HG02943 (cell line): ENCODE data around the gene ITM2C.
A peak's percentile ranks its signal among the peaks of the same experiment; 100 is the strongest.

Experiments used
- ATAC-seq: cut with Tn5 transposase; IDR thresholded peaks from one replicate; pipeline ENCODE4 v1.9.1; 2021; ENCODE audit warnings: mild to moderate bottlenecking, low read depth, moderate library complexity; ENCODE audit not compliant: unreplicated experiment

Gene ITM2C

GRCh38 chr2:230888824-230889400, 24.2 kb downstream of the ITM2C start:
- ATAC-seq = no peak

- no peak for ATAC-seq
These were observed 25.3 kb downstream of the ITM2C start for GRCh38 chr2:230889911-230890601.

DNA sequence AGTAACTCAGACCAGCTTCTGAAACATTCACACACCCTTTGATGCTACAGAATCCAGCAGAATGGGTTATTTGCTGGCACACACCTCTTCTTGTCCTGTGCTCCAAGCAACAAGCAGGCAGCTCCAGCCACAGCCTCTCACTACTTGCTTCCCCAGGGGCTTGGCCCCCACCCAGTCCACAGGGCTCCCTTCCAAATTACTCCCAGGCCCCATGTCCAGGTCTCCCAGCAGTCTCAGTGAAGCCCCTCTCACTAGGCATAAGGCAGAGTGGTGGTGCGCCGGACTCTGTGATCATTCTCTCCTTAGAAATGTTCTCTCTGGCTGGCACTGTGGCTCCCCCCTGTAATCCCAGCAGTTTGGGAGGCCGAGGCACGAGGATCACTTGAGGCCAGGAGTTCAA, 25.9 kb downstream of the ITM2C start:
- ATAC-seq = no peak

GRCh38 chr2:230891064-230891463, 26.3 kb downstream of the ITM2C start:
- no peak for ATAC-seq

- no peak for ATAC-seq
These were observed 26.8 kb downstream of the ITM2C start for GRCh38 chr2:230891509-230891908.

- peak; percentile 60 for ATAC-seq
These were observed 28.6 kb downstream of the ITM2C start for GRCh38 chr2:230893338-230893737.

DNA sequence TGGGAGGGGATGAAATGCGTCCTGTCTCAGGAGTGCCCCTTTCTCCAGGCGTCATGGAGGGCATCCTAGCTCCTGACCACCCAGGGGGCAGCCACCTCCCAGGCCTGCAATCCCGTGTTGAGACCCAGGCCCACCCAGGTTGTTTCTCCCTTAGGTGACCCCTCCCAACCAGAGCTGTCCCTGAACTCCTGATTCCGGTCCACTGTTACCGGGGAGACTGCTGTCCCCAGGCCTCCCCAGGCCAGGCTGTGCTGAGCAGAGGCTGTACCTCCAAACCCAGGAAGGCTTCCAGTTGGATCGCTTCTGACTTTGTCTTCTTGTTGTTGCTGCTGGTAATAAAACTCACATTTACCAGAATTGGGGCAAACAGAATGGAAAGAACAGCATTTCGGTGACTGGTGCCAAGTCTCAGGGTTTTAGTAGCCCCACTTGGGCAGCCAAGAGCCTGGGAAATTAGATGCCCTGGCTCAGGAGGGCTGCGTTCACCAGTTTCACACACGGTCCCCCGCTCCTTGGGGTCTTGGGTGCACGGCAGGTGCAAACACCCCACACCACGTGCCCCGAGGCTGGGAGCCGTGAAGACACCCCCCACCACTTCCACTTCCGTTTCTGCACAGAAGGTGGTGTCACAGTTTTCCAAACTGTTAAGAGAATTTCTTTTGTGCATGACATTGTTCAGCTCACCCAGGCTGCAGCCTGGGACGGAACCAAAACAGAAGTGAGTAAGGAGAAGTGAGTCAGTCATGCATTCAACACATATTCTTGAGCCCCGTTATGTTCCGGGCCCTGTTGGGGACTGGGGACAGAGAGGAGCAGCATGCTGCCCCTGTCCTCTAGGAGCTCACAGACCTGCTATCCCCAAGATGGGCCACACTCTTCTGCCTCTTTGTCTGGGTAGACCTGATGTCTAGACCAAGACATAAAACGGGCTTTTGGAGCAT, 29.4 kb downstream of the ITM2C start:
- ATAC-seq = no peak

- ATAC-seq = no peak
These were observed 31.0 kb downstream of the ITM2C start for GRCh38 chr2:230895536-230896345.

GRCh38 chr2:230896346-230897115, 31.8 kb downstream of the ITM2C start:
- ATAC-seq = no peak

DNA sequence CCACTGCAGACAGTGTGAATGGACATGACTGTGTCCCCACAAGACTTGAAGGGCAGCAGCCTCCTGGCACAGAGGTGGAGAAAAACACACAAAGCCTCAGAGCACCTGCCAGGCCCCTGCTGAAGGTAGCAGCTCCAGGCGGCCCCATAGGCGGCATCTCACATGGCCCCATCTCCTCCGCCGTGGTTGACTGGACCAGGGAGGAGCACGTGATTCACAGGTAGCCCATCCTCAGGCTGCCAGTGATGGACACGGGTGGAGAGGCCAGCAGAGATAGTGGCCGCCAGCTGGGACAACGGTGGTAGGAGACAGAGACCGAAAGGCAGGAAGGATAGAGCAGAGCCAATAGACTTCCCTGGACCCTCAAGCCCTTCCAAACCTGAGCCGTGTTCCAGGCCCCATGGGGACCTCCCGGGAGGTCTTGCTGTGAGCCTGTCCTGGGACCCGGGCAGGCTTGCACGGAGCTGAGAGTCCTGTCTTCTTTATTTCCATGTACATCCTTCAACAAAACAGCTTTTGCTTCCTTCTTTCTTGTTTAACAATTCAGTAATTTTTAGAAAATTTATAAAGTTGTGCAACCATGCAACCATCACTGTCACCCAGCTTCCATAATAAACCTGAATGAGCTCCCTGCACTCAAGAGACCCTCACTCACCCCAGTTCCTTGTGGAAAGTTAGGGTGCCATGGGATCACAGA, 33.4 kb downstream of the ITM2C start:
- ATAC-seq = no peak

GRCh38 chr2:230898713-230899091, 34.0 kb downstream of the ITM2C start:
- no peak for ATAC-seq

- no peak for ATAC-seq
These were observed 34.5 kb downstream of the ITM2C start for GRCh38 chr2:230899287-230899686.

- ATAC-seq = no peak
These were observed 35.0 kb downstream of the ITM2C start for GRCh38 chr2:230899786-230900185.

DNA sequence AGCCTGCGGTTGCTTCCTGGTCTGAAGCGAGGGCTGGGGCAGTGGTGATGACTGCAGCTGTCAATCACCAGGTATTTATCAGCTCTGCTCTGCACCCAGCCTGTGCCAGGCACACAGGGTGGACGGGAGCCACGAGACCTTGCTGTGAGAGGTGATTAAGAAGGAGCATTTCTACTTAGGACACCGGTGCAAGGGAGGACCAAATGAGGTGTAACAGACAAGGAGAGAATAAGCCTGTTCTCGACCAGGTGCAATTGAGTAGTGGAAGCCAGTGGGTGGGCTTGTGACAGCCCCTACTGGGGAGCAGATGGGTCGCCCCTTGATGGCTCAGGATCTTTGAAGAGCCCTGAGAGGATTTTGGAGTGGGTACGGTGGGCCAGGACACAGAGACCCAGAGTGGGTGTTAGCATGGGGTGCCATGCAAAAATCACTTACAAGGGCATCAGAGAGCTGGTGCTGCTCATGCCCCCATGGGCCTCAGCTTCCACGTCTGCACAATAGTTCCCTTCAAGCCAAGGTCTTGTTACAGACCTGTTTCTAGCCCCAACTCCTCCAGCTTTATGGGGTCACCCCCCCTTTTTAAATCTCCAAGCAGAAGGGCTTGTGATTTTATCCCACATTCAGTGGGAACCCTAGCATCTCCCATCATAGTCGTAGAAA, 35.7 kb downstream of the ITM2C start:
- no peak for ATAC-seq

DNA sequence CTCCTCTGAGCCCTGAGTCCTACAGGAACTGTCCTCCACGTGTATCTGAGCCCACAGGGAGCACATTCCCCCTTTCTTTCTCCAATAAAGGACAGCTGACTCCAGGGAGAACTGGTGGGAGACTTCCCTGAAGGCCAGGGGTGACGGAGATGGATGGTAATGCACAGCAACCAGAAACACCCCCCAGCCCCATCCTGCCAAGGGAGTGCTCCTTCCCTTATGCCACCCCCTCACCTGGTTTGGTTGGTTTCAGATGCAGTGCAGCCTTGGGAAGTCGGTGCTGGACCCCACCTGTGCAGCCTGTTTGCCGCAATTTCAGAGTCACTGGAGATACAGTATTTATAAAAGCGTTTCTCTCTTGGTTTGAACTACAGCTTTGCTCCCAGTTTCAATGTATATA, 36.3 kb downstream of the ITM2C start:
- ATAC-seq = no peak

- ATAC-seq = no peak
These were observed 37.6 kb downstream of the ITM2C start for GRCh38 chr2:230902180-230902899.

DNA sequence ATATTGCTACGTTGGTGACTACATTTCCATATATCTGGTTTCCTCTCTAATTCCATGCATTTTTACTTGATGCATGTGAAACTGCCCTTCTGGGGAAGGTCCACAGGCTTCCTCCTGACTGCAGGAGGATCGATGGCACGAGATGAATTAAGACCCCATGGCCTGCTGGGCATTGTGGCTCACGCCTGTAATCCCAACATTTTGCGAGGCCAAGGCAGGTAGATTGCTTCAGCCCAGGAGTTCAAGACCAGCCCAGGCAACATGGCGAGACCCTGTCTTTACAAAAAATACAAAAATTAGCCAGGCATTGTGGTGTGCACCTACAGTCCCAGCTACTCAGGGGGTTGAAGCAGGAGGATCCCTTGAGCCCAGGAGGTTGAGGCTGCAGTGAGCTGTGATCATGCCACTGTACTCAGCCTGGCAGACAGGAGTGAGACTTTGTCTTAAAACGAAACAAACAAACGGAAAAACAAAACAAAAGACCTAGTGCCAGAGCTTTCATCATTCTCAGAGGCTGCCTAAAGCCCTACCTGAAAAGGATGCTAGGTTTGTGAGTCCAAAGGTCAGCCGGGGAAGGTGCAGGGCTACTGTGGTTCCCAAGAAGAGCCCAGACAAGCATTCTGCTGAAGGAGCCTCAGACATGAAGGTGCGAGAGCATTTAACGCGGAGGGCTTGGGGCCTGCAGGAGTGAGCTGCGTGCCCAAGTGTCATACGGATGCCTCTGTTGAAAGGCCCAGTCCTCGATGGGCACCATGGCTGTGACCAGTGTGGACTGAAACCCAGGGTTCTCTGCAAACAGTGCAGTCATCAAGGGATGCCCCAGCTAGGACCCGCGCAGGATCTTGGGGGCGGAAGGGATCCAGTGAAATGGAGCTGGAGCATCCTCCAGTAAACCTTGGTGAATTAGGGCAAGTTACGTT, 38.7 kb downstream of the ITM2C start:
- ATAC-seq = no peak
